Tongue (tissue), 2 donors: ENCODE data around the gene MMP23B. TPM values are rescaled to one million over a fixed set of nuclear protein-coding genes. Genes with fewer than 3 reads are reported as not detected.
"Not testable (repeated sequence)": the region's sequence is repeated elsewhere in the genome, so short reads cannot be mapped to it uniquely, and the experiment has no call there.

Source experiments
- DNase-seq: peaks from one replicate; pipeline ENCODE4 v3.0.0-alpha.2; 2015
- total RNA-seq: library from RNA; depleted of rRNA; stranded (reverse); fragments of >200 nt; gene quantifications from one replicate; pipeline ENCODE4 v1.2.3, GENCODE V29; 2014

MMP23B gene
- total RNA-seq, 1 donor from 2014 or later = 18.1 TPM

DNA sequence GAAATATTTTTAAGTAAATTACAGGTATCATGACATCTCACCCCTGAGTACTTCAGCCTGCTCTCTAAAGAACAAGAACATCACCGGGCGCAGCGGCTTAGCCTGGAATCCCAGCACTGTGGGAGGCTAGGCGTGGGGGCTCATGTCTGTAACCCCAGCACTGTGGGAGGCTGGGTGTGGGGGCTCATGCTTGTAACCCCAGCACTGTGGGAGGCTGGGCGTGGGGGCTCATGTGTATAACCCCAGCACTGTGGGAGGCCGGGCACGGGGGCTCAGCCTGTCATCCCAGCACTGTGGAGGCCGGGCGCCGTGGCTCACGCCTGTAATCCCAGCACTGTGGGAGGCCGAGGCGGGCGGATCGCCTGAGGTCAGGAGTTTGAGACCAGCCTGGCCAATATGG lies 34.6 kb downstream of the MMP23B start:
- no peak for DNase-seq

DNA sequence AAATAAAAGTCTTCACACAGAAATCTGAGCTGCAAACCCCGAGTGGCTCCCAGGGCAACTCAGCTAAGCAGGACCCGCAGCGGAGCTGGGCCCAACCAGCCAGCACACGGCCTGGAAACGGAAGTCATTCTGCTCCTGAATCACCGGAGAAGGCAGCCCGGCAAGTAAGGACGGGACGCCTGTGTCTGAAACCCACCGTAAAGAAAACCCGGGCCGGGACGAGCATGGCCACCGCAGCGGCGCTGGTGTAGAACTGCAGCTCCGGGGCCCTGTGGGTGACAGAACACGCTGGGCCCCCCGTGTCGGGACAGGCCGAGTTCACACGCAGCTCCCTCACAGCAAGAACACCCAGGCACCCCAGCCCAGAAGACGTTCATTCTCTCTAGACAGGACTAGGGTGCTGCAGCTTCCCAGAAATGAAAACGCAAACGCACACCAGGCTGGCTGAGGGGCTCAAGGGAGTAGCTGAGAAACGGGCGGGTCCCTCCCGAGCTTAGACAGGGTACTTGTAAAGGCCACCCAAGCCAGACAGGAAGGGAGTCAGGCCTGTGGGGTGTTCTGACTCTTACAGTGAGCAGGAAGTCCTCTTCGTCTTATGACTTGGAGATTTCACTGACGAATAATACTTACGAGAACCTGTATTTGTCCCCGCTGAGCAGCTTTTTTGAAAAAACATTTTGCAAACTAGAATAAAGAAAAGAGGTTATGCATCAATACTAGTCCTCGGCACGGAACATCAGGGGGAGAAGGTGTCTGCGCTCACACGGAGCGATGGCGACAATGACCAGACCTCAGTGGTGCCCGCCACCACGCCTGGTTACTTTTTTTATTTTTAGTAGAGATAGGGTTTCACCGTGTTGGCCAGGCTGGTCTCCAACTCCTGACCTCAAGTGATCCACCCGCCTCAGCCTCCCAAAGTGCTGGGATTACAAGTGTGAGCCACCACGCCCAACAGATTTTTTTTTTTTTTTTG lies 37.8 kb downstream of the MMP23B start:
- DNase-seq = no peak

GRCh38 chr1:1670866-1671265 lies 38.9 kb downstream of the MMP23B start:
- no peak for DNase-seq

DNA sequence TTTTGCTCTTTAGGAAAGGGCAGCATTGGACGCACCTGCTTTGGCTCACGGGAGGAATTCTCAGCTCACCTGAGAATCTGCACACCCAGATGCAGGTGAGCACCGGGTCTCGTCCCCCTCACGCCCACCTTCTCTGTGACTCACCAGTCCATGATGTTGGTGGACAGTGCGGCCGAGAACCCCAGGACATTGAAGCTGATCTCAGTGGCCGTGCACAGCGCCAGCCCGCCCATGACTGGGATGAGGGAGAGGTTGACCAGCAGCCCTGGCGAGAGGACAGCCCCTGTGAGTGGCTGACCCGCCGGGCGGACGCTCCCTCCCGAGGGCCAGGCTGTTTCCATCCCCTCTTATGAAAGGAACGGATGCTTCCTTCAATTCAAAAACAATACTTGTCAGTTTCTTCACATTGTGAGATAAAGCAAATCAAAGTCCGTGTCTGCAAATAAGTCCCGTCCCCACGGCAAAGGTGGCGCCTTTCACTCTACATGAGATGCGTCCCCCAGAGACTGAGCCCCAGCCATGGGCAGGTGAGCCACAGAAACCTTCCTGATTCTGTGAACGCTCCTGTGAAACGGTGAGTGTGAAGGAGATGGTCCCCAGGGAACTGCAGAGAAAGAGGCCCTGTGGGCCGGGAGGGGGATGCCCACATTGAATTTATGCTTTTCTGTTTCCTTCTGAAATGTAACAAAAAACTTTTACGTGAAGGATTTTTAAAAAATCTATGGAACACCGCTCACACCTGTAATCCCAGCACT lies 39.6 kb downstream of the MMP23B start:
- no peak for DNase-seq

GRCh38 chr1:1672181-1672965 lies 40.4 kb downstream of the MMP23B start:
- no peak for DNase-seq

GRCh38 chr1:1674806-1675205 lies 42.8 kb downstream of the MMP23B start:
- DNase-seq = not testable (repeated sequence)

DNA sequence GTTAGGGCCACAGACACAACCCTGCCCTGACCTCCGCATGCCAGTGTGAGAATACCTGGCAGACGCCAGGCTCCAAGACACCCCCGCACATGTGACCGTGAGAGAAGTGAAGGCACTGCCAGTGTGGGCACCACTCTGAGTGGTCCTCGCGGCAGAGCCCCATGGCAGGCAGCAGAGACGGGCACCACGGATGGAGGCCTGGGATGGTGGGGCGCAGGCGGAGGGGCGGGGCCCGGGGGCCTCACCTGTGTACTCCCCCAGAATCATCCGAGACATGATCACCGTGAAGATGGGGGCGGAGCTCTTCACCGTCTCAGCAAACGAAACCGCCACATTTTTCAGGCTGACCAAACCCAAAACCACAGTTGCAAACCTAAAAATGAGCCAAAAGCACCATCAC lies 43.2 kb downstream of the MMP23B start:
- not testable (repeated sequence) for DNase-seq

GRCh38 chr1:1676087-1676486 lies 44.1 kb downstream of the MMP23B start:
- DNase-seq = not testable (repeated sequence)

DNA sequence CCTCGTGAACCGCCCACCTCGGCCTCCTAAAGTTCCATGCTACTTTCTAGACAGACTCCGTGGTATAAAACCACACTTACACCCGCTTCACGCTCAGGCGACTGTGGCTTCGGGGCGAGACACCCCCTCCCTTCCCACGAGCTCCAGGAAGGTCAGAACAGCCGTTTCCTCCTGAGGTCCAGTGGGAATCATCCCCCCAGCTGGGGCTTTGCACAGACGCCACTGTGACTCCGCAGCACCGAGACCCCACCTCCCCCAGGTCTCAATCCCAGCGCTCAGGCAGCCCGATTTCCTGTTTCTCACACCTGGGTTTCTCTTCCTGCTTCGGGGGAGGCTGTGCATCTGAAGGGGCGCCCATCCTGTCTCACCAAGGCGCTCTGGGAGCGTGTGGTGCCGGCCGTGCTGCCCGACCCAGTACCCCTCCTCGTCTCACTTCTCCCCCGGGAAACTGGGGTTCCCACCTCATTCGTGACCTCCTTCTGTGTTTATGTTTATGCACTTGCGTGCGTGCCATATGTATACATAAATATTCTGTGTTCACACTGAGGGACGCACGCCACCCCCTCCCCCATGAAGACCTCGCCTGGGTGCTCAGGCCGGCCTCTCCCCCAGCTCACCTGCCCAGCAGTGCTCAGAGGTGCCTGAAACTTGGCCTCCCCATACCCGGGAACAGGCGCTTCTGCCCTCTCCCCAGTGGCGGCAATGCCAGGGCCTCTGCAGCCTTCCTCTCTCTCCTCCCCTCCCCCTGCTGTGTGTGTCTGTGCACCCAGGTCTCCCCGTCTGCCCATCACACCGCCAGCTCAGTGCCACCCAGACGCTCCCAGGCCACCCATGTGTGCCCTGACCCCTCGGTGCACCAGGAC lies 46.0 kb downstream of the MMP23B start:
- DNase-seq = no peak

DNA sequence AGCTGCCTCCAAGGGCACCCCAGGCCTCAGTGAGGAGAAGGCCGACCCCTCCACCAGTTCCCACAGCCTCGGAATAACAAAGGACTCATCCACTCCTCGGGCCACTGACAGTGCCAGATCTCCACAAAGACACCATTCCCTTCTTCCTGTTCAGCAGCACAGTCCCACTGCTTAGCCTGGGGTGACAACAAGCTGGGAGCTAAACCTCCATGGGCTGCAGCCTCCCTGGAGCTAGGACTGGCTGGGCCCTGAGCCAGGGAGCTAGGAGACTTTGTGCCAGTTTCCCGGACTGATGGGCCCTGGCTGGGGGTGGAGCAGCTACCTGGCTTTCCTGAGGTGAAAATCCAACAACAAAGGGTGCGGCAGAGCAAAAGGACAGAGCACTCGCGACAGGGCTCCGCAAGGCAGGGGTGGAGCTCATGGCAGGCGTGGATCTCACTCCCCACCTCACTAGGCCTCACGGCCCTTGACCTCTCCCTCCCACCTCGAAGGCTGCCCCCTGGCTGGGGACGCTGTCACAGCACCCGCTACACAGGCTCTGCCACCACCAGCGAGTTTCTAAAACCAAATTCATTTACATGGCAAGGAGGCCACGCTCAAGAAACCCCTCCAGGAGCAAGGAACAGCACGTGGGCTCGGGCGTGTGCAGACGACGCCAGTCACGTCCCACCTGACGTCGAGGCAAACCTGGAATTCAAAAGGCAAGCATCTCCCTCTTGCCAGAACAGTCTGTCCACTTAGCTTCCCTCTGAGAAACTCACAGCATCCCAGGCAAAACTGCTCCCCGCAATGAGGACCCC lies 46.8 kb downstream of the MMP23B start:
- no peak for DNase-seq

- DNase-seq = no peak
Measured at GRCh38 chr1:1680031-1680911, 48.3 kb downstream of the MMP23B start.

DNA sequence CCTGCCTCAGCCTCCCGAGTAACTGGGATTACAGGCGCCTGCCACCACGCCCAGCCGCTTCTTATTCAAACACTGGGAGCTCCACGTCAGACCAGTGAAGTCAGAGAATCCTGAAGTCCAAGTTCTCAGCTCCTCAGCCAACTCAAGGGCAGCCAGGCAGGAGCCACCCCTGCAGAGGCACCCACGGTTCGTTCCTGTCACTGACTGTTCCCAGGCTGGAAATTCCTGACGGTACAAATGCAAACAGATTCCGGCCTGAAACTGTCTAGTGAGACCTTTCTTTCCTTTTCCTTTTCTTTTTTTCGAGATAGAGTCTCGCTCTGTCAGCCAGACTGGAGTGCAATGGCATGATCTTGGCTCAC lies 48.9 kb downstream of the MMP23B start:
- no peak for DNase-seq

DNA sequence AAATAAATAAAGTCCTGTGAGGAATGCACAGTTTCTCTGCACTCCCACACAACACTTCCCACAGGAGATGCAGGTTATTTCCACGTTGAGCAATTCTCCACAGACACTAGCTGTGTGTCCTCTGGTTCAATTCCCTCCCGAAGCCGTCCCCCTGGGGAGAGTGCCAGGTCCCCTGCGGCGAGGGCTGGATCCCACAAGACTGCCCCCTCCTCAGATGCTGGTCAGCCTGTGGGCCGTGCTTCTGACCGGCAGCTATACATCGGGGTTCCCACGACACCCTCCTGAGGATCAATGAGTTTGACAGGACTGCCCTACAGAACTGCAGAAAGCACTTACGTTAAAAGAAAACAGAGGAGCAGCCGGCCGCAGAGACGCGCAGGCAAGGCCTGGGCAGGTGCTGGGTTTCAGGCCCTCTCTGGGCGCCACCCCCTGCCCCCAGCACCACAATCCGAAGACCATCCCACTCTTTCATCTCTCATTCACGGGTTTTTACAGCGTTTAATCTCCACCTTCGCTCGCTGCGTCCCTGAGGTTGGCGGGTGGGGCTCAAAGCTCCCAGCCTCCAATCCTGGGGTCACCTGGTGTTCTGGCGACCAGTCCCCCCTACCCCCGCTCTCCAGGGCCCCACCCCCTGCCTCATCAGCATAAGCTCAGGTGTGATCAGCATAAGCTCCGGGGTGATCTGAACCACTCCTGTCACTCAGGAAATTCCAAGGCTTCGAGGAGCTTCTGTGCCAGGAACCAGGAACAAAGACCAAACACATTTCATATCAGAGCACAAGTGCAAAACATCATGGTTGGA lies 51.3 kb downstream of the MMP23B start:
- DNase-seq = no peak

Other genes starting within 250 kb of the MMP23B start
- gene CCNL2, start 232.8 kb upstream of the MMP23B start, total RNA-seq = 174 TPM
- 101 TPM for gene MRPL20, start 224.9 kb upstream of the MMP23B start, total RNA-seq
- 13.4 TPM for gene ANKRD65, start 210.9 kb upstream of the MMP23B start, total RNA-seq
- 39.3 TPM for gene VWA1, start 196.5 kb upstream of the MMP23B start, total RNA-seq
- gene ATAD3C, start 182.5 kb upstream of the MMP23B start, total RNA-seq = 1.3 TPM
- 10.5 TPM for gene ATAD3B, start 160.4 kb upstream of the MMP23B start, total RNA-seq
- gene ATAD3A, start 120.0 kb upstream of the MMP23B start, total RNA-seq = 21.3 TPM
- 2.4 TPM for gene TMEM240, start 91.5 kb upstream of the MMP23B start, total RNA-seq
- gene SSU72, start 57.3 kb upstream of the MMP23B start, total RNA-seq = 55.7 TPM
- gene FNDC10, start 32.0 kb upstream of the MMP23B start, total RNA-seq = 1.0 TPM
- gene MIB2, start 16.7 kb upstream of the MMP23B start, total RNA-seq = 79.5 TPM
- gene CDK11B, start 26.8 kb downstream of the MMP23B start, total RNA-seq = 12.2 TPM
- 36.9 TPM for gene SLC35E2B, start 60.6 kb downstream of the MMP23B start, total RNA-seq
- gene CDK11A, start 92.2 kb downstream of the MMP23B start, total RNA-seq = 17.5 TPM
- 39.3 TPM for gene NADK, start 146.3 kb downstream of the MMP23B start, total RNA-seq